Activated naive CD8-positive, alpha-beta T cell treated with anti-CD3 and anti-CD28 coated beads, Interleukin-2, amount 50 U/mL, for 24 hours (primary cell): ENCODE results near the gene GRIK1.

Source experiments
- ATAC-seq: fragments of 150-1000 bp; cut with Tn5 transposase; one replicate; pipeline ENCODE4 v1.10.0; 2021
- DNase-seq: peaks from one replicate; pipeline ENCODE4 v3.0.0; 2021
- H3K27ac Mint-ChIP-seq: one replicate; pipeline ENCODE4 v1.8.0; 2021; ENCODE audit warnings: mild to moderate bottlenecking, mixed read lengths
- H3K27me3 Mint-ChIP-seq: one replicate; pipeline ENCODE4 v1.8.0; 2021; ENCODE audit warnings: mixed read lengths
- H3K36me3 Mint-ChIP-seq: one replicate; pipeline ENCODE4 v1.8.0; 2021; ENCODE audit warnings: low read depth, mixed read lengths
- H3K4me1 Mint-ChIP-seq: one replicate; pipeline ENCODE4 v1.8.0; 2021; ENCODE audit warnings: mixed read lengths
- H3K4me3 Mint-ChIP-seq: one replicate; pipeline ENCODE4 v1.8.0; 2021; ENCODE audit warnings: mild to moderate bottlenecking, moderate library complexity, mixed read lengths
- H3K9me3 Mint-ChIP-seq: one replicate; pipeline ENCODE4 v1.8.0; 2021; ENCODE audit warnings: mixed read lengths

GRIK1 gene

GRCh38 chr21:29940991-29941390, 1.2 kb upstream of the GRIK1 start:
- Mint-ChIP-seq H3K36me3 (no peaks in the 10 kb centered on the region), H3K9me3 (no peaks in the 10 kb centered on the region), H3K4me3 (no peak overlapping the region), H3K4me1 (no peaks in the 10 kb centered on the region), H3K27ac (no peak overlapping the region), H3K27me3 (peaks cover 34% of the 10 kb centered on the region)
- ATAC-seq (no peak), DNase-seq (no peak)

GRCh38 chr21:29940361-29940760, 565 bp upstream of the GRIK1 start:
- ATAC-seq (no peak), DNase-seq (no peak)
- Mint-ChIP-seq H3K27ac (no peak overlapping the region), H3K4me3 (no peak overlapping the region), H3K27me3 (peaks cover 34% of the 10 kb centered on the region), H3K4me1 (no peaks in the 10 kb centered on the region), H3K36me3 (no peaks in the 10 kb centered on the region), H3K9me3 (no peaks in the 10 kb centered on the region)

GRCh38 chr21:29939104-29939923, 482 bp downstream of the GRIK1 start:
- H3K4me3 Mint-ChIP-seq: no peak overlapping the region
- no peaks in the 10 kb centered on the region for H3K36me3 Mint-ChIP-seq
- DNase-seq (no peak), ATAC-seq (no peak)
- H3K27me3 Mint-ChIP-seq: peaks cover 34% of the 10 kb centered on the region
- no peaks in the 10 kb centered on the region for H3K4me1 Mint-ChIP-seq
- no peaks in the 10 kb centered on the region for H3K9me3 Mint-ChIP-seq
- H3K27ac Mint-ChIP-seq: no peak overlapping the region

- Mint-ChIP-seq H3K36me3 (no peaks in the 10 kb centered on the region), H3K4me3 (no peak overlapping the region), H3K27me3 (peaks cover 31% of the 10 kb centered on the region), H3K9me3 (no peaks in the 10 kb centered on the region), H3K27ac (no peak overlapping the region), H3K4me1 (no peaks in the 10 kb centered on the region)
- ATAC-seq (no peak), DNase-seq (no peak)
Observed at GRCh38 chr21:29938776-29939103, 1.1 kb downstream of the GRIK1 start.

- no peaks in the 10 kb centered on the region for H3K9me3 Mint-ChIP-seq
- no peak for ATAC-seq
- H3K27ac Mint-ChIP-seq: no peak overlapping the region
- H3K36me3 Mint-ChIP-seq: no peaks in the 10 kb centered on the region
- no peaks in the 10 kb centered on the region for H3K4me1 Mint-ChIP-seq
- no peak overlapping the region for H3K4me3 Mint-ChIP-seq
- no peak for DNase-seq
- peaks cover 3% of the 10 kb centered on the region for H3K27me3 Mint-ChIP-seq
Observed at GRCh38 chr21:29933088-29933487, 6.7 kb downstream of the GRIK1 start.

- H3K9me3 Mint-ChIP-seq: no peaks in the 10 kb centered on the region
- no peaks in the 10 kb centered on the region for H3K36me3 Mint-ChIP-seq
- H3K27me3 Mint-ChIP-seq: no peaks in the 10 kb centered on the region
- ATAC-seq: peak; percentile 59
- DNase-seq: no peak
- no peaks in the 10 kb centered on the region for H3K4me1 Mint-ChIP-seq
- H3K27ac Mint-ChIP-seq: no peak overlapping the region
- H3K4me3 Mint-ChIP-seq: no peak overlapping the region
Observed at GRCh38 chr21:29928537-29928936, 11.3 kb downstream of the GRIK1 start.

GRCh38 chr21:29920938-29921337, 18.9 kb downstream of the GRIK1 start:
- DNase-seq (no peak), ATAC-seq (no peak)
- Mint-ChIP-seq H3K27me3 (no peaks in the 10 kb centered on the region), H3K9me3 (no peaks in the 10 kb centered on the region), H3K4me1 (no peaks in the 10 kb centered on the region), H3K4me3 (no peak overlapping the region), H3K27ac (no peak overlapping the region), H3K36me3 (no peaks in the 10 kb centered on the region)

GRCh38 chr21:29914326-29914725, 25.5 kb downstream of the GRIK1 start:
- DNase-seq: no peak
- no peak for ATAC-seq
- H3K27ac Mint-ChIP-seq: no peak overlapping the region
- H3K4me3 Mint-ChIP-seq: no peak overlapping the region
- no peaks in the 10 kb centered on the region for H3K4me1 Mint-ChIP-seq
- no peaks in the 10 kb centered on the region for H3K36me3 Mint-ChIP-seq
- H3K9me3 Mint-ChIP-seq: no peaks in the 10 kb centered on the region
- H3K27me3 Mint-ChIP-seq: no peaks in the 10 kb centered on the region

GRCh38 chr21:29909571-29909970, 30.2 kb downstream of the GRIK1 start:
- DNase-seq (no peak), ATAC-seq (no peak)
- no peaks in the 10 kb centered on the region for H3K4me1 Mint-ChIP-seq
- H3K9me3 Mint-ChIP-seq: no peaks in the 10 kb centered on the region
- peaks cover 3% of the 10 kb centered on the region for H3K27me3 Mint-ChIP-seq
- H3K27ac Mint-ChIP-seq: no peak overlapping the region
- no peaks in the 10 kb centered on the region for H3K36me3 Mint-ChIP-seq
- H3K4me3 Mint-ChIP-seq: no peak overlapping the region

- no peak for ATAC-seq
- Mint-ChIP-seq H3K4me3 (no peak overlapping the region), H3K9me3 (peaks cover 14% of the 10 kb centered on the region), H3K27ac (no peak overlapping the region), H3K36me3 (no peaks in the 10 kb centered on the region), H3K4me1 (no peaks in the 10 kb centered on the region), H3K27me3 (peaks cover 3% of the 10 kb centered on the region)
- no peak for DNase-seq
Observed at GRCh38 chr21:29904359-29905282, 35.2 kb downstream of the GRIK1 start.

- no peak overlapping the region for H3K27ac Mint-ChIP-seq
- H3K27me3 Mint-ChIP-seq: peaks cover 4% of the 10 kb centered on the region
- DNase-seq: no peak
- peaks cover 7% of the 10 kb centered on the region for H3K9me3 Mint-ChIP-seq
- no peaks in the 10 kb centered on the region for H3K4me1 Mint-ChIP-seq
- ATAC-seq: no peak
- H3K4me3 Mint-ChIP-seq: no peak overlapping the region
- H3K36me3 Mint-ChIP-seq: no peaks in the 10 kb centered on the region
Observed at GRCh38 chr21:29896884-29897283, 42.9 kb downstream of the GRIK1 start.

GRCh38 chr21:29893687-29894086, 46.1 kb downstream of the GRIK1 start:
- Mint-ChIP-seq H3K9me3 (no peaks in the 10 kb centered on the region), H3K4me3 (no peak overlapping the region), H3K36me3 (no peaks in the 10 kb centered on the region), H3K27ac (no peak overlapping the region), H3K27me3 (peaks cover 4% of the 10 kb centered on the region), H3K4me1 (no peaks in the 10 kb centered on the region)
- DNase-seq (no peak), ATAC-seq (no peak)

- peaks cover 6% of the 10 kb centered on the region for H3K27me3 Mint-ChIP-seq
Observed at GRCh38 chr21:29892379-29892778, 47.4 kb downstream of the GRIK1 start.

GRCh38 chr21:29888437-29888836, 51.4 kb downstream of the GRIK1 start:
- H3K27me3 Mint-ChIP-seq: peaks cover 4% of the 10 kb centered on the region
- H3K9me3 Mint-ChIP-seq: no peaks in the 10 kb centered on the region
- ATAC-seq: no peak
- H3K36me3 Mint-ChIP-seq: no peaks in the 10 kb centered on the region
- no peaks in the 10 kb centered on the region for H3K4me1 Mint-ChIP-seq
- DNase-seq: no peak
- H3K27ac Mint-ChIP-seq: no peak overlapping the region
- no peak overlapping the region for H3K4me3 Mint-ChIP-seq

More at GRCh38 chr21:29892379-29892778, 47.4 kb downstream of the GRIK1 start:
- no peak for DNase-seq
- Mint-ChIP-seq H3K27ac (no peak overlapping the region), H3K9me3 (no peaks in the 10 kb centered on the region), H3K36me3 (no peaks in the 10 kb centered on the region), H3K4me3 (no peak overlapping the region), H3K4me1 (no peaks in the 10 kb centered on the region)
- no peak for ATAC-seq
